PC-3 (cell line): ENCODE measurements around the gene SMG6. TPM values are rescaled to one million over a fixed set of nuclear protein-coding genes. Genes with fewer than 3 reads are reported as not detected.

Experiments used
- ATAC-seq: fragments of 200-7000 bp; cut with Tn5 transposase; 2 replicates; pipeline ENCODE4 v1.9.1; 2020; ENCODE audit warnings: mild to moderate bottlenecking, moderate library complexity
- BruUV-seq: library from RNA; stranded (reverse); fragments of 400-500 nt; replicated peaks from 2 replicates; lab custom pipeline; 2021; lab: Mats Ljungman, UMichigan
- CTCF ChIA-PET: fragments of 300-600 bp; sonication (Branson Sonifier 250); formaldehyde crosslinking; loops from one replicate; lab custom pipeline; 2022; ENCODE audit warnings: antibody characterized with exemption; lab: Charles Lee
- POLR2A ChIA-PET: fragments of 300-600 bp; sonication (Branson Sonifier 250); formaldehyde crosslinking; loops from one replicate; lab custom pipeline; 2022; ENCODE audit warnings: antibody characterized with exemption; ENCODE audit not compliant: unreplicated experiment; lab: Charles Lee
- DNase-seq: peaks from one replicate; pipeline ENCODE4 v3.0.0-alpha.2; 2015
- H2AFZ ChIP-seq: fragments of 300-600 bp; sonication (generic); 2 replicates; pipeline ENCODE4 v1.6.0; 2016; ENCODE audit warnings: antibody characterized with exemption, low read length
- H3F3A ChIP-seq: fragments of 300-600 bp; sonication (generic); one replicate; pipeline ENCODE4 v1.6.0; 2017; ENCODE audit warnings: antibody characterized with exemption, low read length, control low read depth, mild to moderate bottlenecking; ENCODE audit not compliant: unreplicated experiment
- H3K27ac ChIP-seq: fragments of 300-600 bp; sonication (generic); 2 replicates; pipeline ENCODE4 v1.5.1; 2016; ENCODE audit warnings: mild to moderate bottlenecking, low read length
- H3K27me3 ChIP-seq: fragments of 300-600 bp; sonication (generic); 2 replicates; pipeline ENCODE4 v1.6.1; 2016; ENCODE audit warnings: low read length, mixed read lengths
- H3K36me3 ChIP-seq: fragments of 300-600 bp; sonication (generic); 2 replicates; pipeline ENCODE4 v1.6.1; 2016; ENCODE audit warnings: low read depth, mixed run types, low read length, mixed read lengths
- H3K4me1 ChIP-seq: fragments of 300-600 bp; sonication (generic); 2 replicates; pipeline ENCODE4 v1.5.1; 2016; ENCODE audit warnings: low read length; ENCODE audit not compliant: insufficient read depth
- H3K4me2 ChIP-seq: fragments of 300-600 bp; sonication (generic); 2 replicates; pipeline ENCODE4 v1.6.0; 2016; ENCODE audit warnings: low read length
- H3K4me3 ChIP-seq: fragments of 300-600 bp; sonication (generic); 2 replicates; pipeline ENCODE4 v1.5.1; 2016; ENCODE audit warnings: mild to moderate bottlenecking, low read length, mixed read lengths
- H3K79me2 ChIP-seq: fragments of 300-600 bp; sonication (generic); 2 replicates; pipeline ENCODE4 v1.6.1; 2017; ENCODE audit warnings: low read length, mixed read lengths
- H3K9ac ChIP-seq: fragments of 300-600 bp; sonication (generic); 2 replicates; pipeline ENCODE4 v1.6.0; 2016; ENCODE audit warnings: mild to moderate bottlenecking, low read length
- H3K9me2 ChIP-seq: fragments of 300-600 bp; sonication (generic); replicated peaks from 2 replicates; pipeline ENCODE4 v1.6.1; 2016; ENCODE audit warnings: mixed run types, low read length, mixed read lengths
- H3K9me3 ChIP-seq: fragments of 300-600 bp; sonication (generic); 2 replicates; pipeline ENCODE4 v1.6.1; 2016; ENCODE audit warnings: low read length, mixed read lengths
- H4K20me1 ChIP-seq: fragments of 300-600 bp; sonication (generic); 2 replicates; pipeline ENCODE4 v1.6.1; 2016; ENCODE audit warnings: low read length, mixed read lengths
- CTCF ChIP-seq: fragments of 300-600 bp; sonication (generic); conservative IDR thresholded peaks from 2 replicates; pipeline ENCODE4 v1.5.1; 2017; ENCODE audit warnings: antibody characterized with exemption, low read depth, mild to moderate bottlenecking, low read length
- EZH2 ChIP-seq: fragments of 300-600 bp; sonication (generic); IDR thresholded peaks from one replicate; pipeline ENCODE4 v1.6.1; 2017; ENCODE audit warnings: antibody characterized with exemption, mild to moderate bottlenecking, low read length; ENCODE audit not compliant: unreplicated experiment
- EZH2phosphoT487 ChIP-seq: fragments of 300-600 bp; sonication (generic); IDR thresholded peaks from 2 replicates; pipeline ENCODE4 v1.6.1; 2018; ENCODE audit warnings: mild to moderate bottlenecking, antibody characterized with exemption, low read length, borderline replicate concordance
- intact Hi-C: fragments of 100-400 bp; cut with micrococcal nuclease; formaldehyde crosslinking; loops from 2 replicates; pipeline ENCODE4 v1.9.0; 2023
- total RNA-seq: library from RNA; depleted of rRNA; stranded (reverse); fragments of >200 nt; gene quantifications from 2 replicates; pipeline ENCODE4 v1.2.3, GENCODE V29; 2014

The SMG6 gene
- total RNA-seq, 1 experiment from 2014 or later, result 13.4 TPM

- peak; percentile 70 for ATAC-seq
- H3F3A ChIP-seq, result no peaks in the 10 kb centered on the region
- H3K9me2 ChIP-seq, result no peaks in the 10 kb centered on the region
- peak overlapping the region; percentile 47 for H3K27ac ChIP-seq
- peaks cover 26% of the 10 kb centered on the region for H3K4me1 ChIP-seq
- no peak overlapping the region for H3K9ac ChIP-seq
- no peaks in the 10 kb centered on the region for H4K20me1 ChIP-seq
- H3K4me2 ChIP-seq, result no peak overlapping the region
- BruUV-seq, result no TSS peak
- ChIA-PET POLR2A (interaction anchor here (0.6 to 0.7 kb wide), 2 partner anchors 42 to 69 kb away, joined by 4 to 10 read pairs; no protein-coding TSS in a partner anchor), CTCF (no interaction called here)
- H3K79me2 ChIP-seq, result no peaks in the 10 kb centered on the region
- TF ChIP-seq CTCF (no peak), EZH2phosphoT487 (no peak), EZH2 (no peak)
- H3K9me3 ChIP-seq, result no peaks in the 10 kb centered on the region
- no peak overlapping the region for H2AFZ ChIP-seq
- no peaks in the 10 kb centered on the region for H3K36me3 ChIP-seq
- no peak overlapping the region for H3K4me3 ChIP-seq
- intact Hi-C loops, result no loop called here
- H3K27me3 ChIP-seq, result no peaks in the 10 kb centered on the region
- DNase-seq, result peak; percentile 83
These were observed 200.4 kb downstream of the SMG6 start for GRCh38 chr17:2102931-2103809.

- Histone ChIP-seq H3F3A (no peaks in the 10 kb centered on the region), H3K4me3 (no peak overlapping the region), H3K27ac (peak overlapping the region; percentile 67), H2AFZ (no peak overlapping the region), H3K9me3 (no peaks in the 10 kb centered on the region), H3K9ac (0 out of 2 replicates have a peak overlapping the region, but pooled peaks have one; percentile 27), H4K20me1 (no peaks in the 10 kb centered on the region), H3K4me2 (peak overlapping the region; percentile 52), H3K36me3 (no peaks in the 10 kb centered on the region), H3K79me2 (no peaks in the 10 kb centered on the region), H3K9me2 (no peaks in the 10 kb centered on the region), H3K4me1 (peaks cover 26% of the 10 kb centered on the region), H3K27me3 (no peaks in the 10 kb centered on the region)
- intact Hi-C loops, result no loop called here
- BruUV-seq, result no TSS peak
- TF ChIP-seq CTCF (no peak), EZH2phosphoT487 (no peak), EZH2 (no peak)
- ChIA-PET CTCF (interaction anchor here (0.6 kb wide), 1 partner anchor 109 kb away, joined by 3 read pairs; no protein-coding TSS in a partner anchor), POLR2A (no interaction called here)
- ATAC-seq (peak; percentile 84), DNase-seq (peak; percentile 94)
These were observed 201.9 kb downstream of the SMG6 start for GRCh38 chr17:2101448-2102257.
